GM18951 (cell line): ENCODE measurements around the gene FYCO1.
"Not testable (repeated sequence)": the region's sequence is repeated elsewhere in the genome, so short reads cannot be mapped to it uniquely, and the experiment has no call there.

Source experiments
- POLR2A ChIP-seq: IDR thresholded peaks from 4 replicates; pipeline ENCODE4 v1.6.1; 2011; ENCODE audit warnings: mild to moderate bottlenecking; ENCODE audit not compliant: insufficient read length, insufficient read depth; ENCODE audit errors: extremely low read depth
- in situ Hi-C: fragments of 300-500 bp; cut with MboI; formaldehyde crosslinking; loops from one replicate; pipeline ENCODE4 v1.12.0; 2022; ENCODE audit warnings: low sequenced_read_pairs, mixed read lengths, inconsistent platforms; ENCODE audit not compliant: unreplicated experiment

Gene FYCO1

GRCh38 chr3:46001178-46001577, 5.6 kb upstream of the FYCO1 start:
- in situ Hi-C loops = no loop called here
- TF ChIP-seq POLR2A = no peak

- in situ Hi-C loops = no loop called here
- TF ChIP-seq POLR2A = no peak
Observed at GRCh38 chr3:45997942-45998341, 2.3 kb upstream of the FYCO1 start.

- in situ Hi-C loops = not testable (repeated sequence)
Observed at GRCh38 chr3:45997499-45997898, 1.9 kb upstream of the FYCO1 start.

- in situ Hi-C loops = no loop called here
- no peak for TF ChIP-seq POLR2A
Observed at GRCh38 chr3:45994419-45995235, 997 bp downstream of the FYCO1 start.

- in situ Hi-C loops = no loop called here
- no peak for TF ChIP-seq POLR2A
Observed at GRCh38 chr3:45993421-45994027, 2.1 kb downstream of the FYCO1 start.

GRCh38 chr3:45992821-45993221, 2.8 kb downstream of the FYCO1 start:
- in situ Hi-C loops = no loop called here
- TF ChIP-seq POLR2A = no peak

GRCh38 chr3:45992133-45992729, 3.4 kb downstream of the FYCO1 start:
- no peak for TF ChIP-seq POLR2A
- in situ Hi-C loops = no loop called here

GRCh38 chr3:45991341-45991740, 4.3 kb downstream of the FYCO1 start:
- in situ Hi-C loops = no loop called here
- no peak for TF ChIP-seq POLR2A

- TF ChIP-seq POLR2A = no peak
- in situ Hi-C loops = no loop called here
Observed at GRCh38 chr3:45990181-45990580, 5.4 kb downstream of the FYCO1 start.

GRCh38 chr3:45988804-45989203, 6.8 kb downstream of the FYCO1 start:
- TF ChIP-seq POLR2A = no peak
- in situ Hi-C loops = no loop called here

GRCh38 chr3:45988362-45988761, 7.3 kb downstream of the FYCO1 start:
- in situ Hi-C loops = no loop called here
- TF ChIP-seq POLR2A = no peak

- in situ Hi-C loops = no loop called here
- no peak for TF ChIP-seq POLR2A
Observed at GRCh38 chr3:45987368-45988291, 8.0 kb downstream of the FYCO1 start.
